Stomach (tissue), 4 donors: ENCODE data around the gene ASB16.

ENCODE experiments used
- POLR2A ChIP-seq, 4 donors: fragments of 450-650 bp; IDR thresholded peaks; one replicate each; pipeline ENCODE4 v1.6.1; 2016; ENCODE audit warnings: antibody characterized with exemption in 4 of 4, control low read depth in 2 of 4, mild to moderate bottlenecking in 1 of 4, moderate library complexity in 1 of 4
- POLR2AphosphoS5 ChIP-seq, 3 donors: sonication (generic); formaldehyde crosslinking; IDR thresholded peaks; one replicate each; pipeline ENCODE4 v1.6.1; 2016; ENCODE audit warnings: antibody characterized with exemption in 3 of 3
- TF ChIP-seq, protein P1 (sequence below), 7 experiments: fragments of 450-650 bp in 4 of 7; fragments of 200-600 bp in 3 of 7; sonication (generic) in 3 of 7; IDR thresholded peaks; one replicate each; pipeline ENCODE4 v1.5.1; 2016 to 2019; ENCODE audit warnings: antibody characterized with exemption in 7 of 7, control low read depth in 2 of 7, mild to moderate bottlenecking in 1 of 7

DNA sequence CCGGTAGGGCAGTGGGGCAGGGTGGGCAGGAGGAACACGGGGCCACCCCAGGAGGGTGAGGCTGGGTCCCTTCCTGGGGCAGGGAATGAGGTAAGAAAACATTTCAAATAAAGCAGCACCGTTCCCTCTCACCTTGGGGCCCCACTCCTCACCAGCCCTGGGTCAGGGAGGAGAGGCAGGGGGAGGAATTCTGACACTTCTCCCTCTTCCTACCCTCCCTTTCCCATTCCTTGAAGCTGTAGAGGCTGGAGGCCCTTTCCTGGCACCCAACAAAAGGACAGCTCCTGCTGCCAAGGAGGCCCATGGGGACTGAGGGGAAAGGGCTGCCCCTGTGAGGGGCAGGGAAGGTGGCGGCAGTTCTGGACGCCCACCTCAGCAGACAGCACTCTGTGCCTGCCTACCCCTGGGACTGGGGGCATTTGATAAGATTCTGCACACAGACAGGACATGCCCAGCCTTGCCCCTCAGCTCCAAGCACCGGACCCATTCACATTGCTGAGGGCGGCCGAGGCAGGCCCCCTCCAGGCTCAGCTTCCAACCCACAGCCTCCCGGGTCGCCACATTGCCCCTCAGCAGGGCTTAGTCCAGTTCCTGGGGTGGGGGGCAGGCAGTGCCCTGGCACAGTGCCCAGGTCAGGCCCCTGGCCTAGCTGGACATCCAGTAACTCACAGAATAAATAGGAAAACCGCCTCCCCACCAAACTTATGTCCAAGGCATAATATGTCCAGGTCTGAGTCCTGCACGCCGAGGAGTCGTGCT is 23.0 kb downstream of the ASB16 start:
- TF ChIP-seq POLR2AphosphoS5 (IDR thresholded peaks at IDR 0.05) = no peak
- TF ChIP-seq, protein P1, sequence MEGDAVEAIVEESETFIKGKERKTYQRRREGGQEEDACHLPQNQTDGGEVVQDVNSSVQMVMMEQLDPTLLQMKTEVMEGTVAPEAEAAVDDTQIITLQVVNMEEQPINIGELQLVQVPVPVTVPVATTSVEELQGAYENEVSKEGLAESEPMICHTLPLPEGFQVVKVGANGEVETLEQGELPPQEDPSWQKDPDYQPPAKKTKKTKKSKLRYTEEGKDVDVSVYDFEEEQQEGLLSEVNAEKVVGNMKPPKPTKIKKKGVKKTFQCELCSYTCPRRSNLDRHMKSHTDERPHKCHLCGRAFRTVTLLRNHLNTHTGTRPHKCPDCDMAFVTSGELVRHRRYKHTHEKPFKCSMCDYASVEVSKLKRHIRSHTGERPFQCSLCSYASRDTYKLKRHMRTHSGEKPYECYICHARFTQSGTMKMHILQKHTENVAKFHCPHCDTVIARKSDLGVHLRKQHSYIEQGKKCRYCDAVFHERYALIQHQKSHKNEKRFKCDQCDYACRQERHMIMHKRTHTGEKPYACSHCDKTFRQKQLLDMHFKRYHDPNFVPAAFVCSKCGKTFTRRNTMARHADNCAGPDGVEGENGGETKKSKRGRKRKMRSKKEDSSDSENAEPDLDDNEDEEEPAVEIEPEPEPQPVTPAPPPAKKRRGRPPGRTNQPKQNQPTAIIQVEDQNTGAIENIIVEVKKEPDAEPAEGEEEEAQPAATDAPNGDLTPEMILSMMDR (IDR thresholded peaks at IDR 0.05) = no peak
- TF ChIP-seq POLR2A (IDR thresholded peaks at IDR 0.05) = no peak
